Measurements from ENCODE around the gene LAMA1.

The LAMA1 gene

DNA sequence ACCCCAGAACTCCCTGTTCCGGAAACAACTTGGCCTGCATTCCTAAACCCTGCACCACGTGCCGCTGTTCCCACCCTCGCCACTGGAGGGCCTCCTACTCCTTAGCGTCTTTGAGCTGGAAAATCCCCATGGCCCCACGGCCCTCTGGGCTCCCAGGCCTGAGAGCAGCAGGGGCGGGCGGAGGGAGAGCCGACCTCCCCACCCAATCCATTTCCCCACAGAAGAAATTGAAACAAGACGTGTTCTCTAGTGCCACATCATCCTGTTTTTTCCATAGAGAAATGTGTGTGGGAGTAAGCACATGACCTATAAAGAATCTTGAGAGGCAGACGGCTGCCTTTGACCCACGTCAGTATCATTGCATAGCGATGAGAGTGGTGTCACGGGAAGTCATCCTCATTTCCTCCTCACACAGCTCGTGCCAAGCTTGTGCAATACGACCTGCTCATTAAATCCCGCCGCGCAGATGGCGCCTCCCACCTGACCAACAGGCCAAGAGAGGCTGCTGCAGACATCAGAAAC lies 79.2 kb downstream of the LAMA1 start:
- peak; percentile 6 for DNase-seq (ENCODE audit: low read depth)
- H3K4me3 ChIP-seq (ENCODE audit: low read depth, low read length) = no peak overlapping the region
- TF ChIP-seq CTCF (IDR thresholded peaks at IDR 0.05; ENCODE audit: low read depth, low read length, missing control alignments) = peak; percentile 70
- in situ Hi-C loops (cut with HindIII; ENCODE audit: low sequenced_read_pairs) = no loop called here

- in situ Hi-C loops (cut with HindIII; ENCODE audit: low sequenced_read_pairs) = no loop called here
- TF ChIP-seq CTCF (IDR thresholded peaks at IDR 0.05; ENCODE audit: low read depth, low read length, missing control alignments) = no peak
- H3K4me3 ChIP-seq (ENCODE audit: low read depth, low read length) = no peak overlapping the region
- no peak for DNase-seq (ENCODE audit: low read depth)
Observed at GRCh38 chr18:7037470-7037869, 80.1 kb downstream of the LAMA1 start.

DNA sequence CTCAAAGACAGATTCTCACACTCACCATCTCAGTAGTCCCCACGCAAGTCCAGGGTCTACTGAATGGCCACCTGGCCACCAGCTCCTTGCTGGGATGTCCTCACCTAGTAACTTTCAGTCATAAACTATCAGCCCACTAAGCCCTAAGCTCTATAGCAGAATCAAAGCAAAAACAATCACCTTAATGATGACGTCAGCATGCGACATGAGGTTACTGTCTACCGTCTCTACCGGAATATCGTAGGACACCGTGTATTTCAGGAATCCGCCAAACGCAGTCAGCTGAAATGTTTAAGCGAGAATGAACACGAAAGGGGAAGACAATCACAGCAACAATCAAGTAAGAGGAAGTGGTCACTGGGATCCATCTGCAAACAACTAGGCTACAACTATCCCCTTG lies 81.8 kb downstream of the LAMA1 start:
- in situ Hi-C loops (cut with HindIII; ENCODE audit: low sequenced_read_pairs) = no loop called here
- no peak for DNase-seq (ENCODE audit: low read depth)
- H3K4me3 ChIP-seq (ENCODE audit: low read depth, low read length) = no peak overlapping the region
- TF ChIP-seq CTCF (IDR thresholded peaks at IDR 0.05; ENCODE audit: low read depth, low read length, missing control alignments) = no peak

- no peak for TF ChIP-seq CTCF (IDR thresholded peaks at IDR 0.05; ENCODE audit: low read depth, low read length, missing control alignments)
- in situ Hi-C loops (cut with HindIII; ENCODE audit: low sequenced_read_pairs) = no loop called here
- no peak overlapping the region for H3K4me3 ChIP-seq (ENCODE audit: low read depth, low read length)
- DNase-seq (ENCODE audit: low read depth) = no peak
Observed at GRCh38 chr18:7034924-7035323, 82.7 kb downstream of the LAMA1 start.

- in situ Hi-C loops (cut with HindIII; ENCODE audit: low sequenced_read_pairs) = no loop called here
- TF ChIP-seq CTCF (IDR thresholded peaks at IDR 0.05; ENCODE audit: low read depth, low read length, missing control alignments) = no peak
- no peak overlapping the region for H3K4me3 ChIP-seq (ENCODE audit: low read depth, low read length)
- no peak for DNase-seq (ENCODE audit: low read depth)
Observed at GRCh38 chr18:7032537-7032936, 85.1 kb downstream of the LAMA1 start.

DNA sequence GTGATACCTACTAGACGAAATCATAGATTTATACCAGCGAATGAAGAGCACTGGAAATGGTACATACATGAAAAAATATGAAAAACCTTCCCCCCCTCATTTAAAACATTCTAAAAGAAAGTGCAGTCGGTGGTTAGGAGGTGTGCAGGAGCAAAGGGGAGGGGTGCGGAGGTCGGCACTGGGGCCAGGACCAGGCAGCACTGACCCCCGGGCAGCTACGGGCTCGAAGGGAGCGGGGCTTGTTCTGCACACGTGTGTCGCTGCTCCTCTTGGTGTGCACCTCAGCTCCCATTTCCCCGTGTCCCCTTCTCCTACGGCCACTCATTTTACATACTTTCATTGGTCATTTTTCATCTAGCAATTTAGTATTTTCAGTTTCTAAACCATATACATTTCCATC lies 89.0 kb downstream of the LAMA1 start:
- TF ChIP-seq CTCF (IDR thresholded peaks at IDR 0.05; ENCODE audit: low read depth, low read length, missing control alignments) = no peak
- no peak for DNase-seq (ENCODE audit: low read depth)
- H3K4me3 ChIP-seq (ENCODE audit: low read depth, low read length) = no peak overlapping the region
- in situ Hi-C loops (cut with HindIII; ENCODE audit: low sequenced_read_pairs) = no loop called here

- no peak for TF ChIP-seq CTCF (IDR thresholded peaks at IDR 0.05; ENCODE audit: low read depth, low read length, missing control alignments)
- no peak overlapping the region for H3K4me3 ChIP-seq (ENCODE audit: low read depth, low read length)
- in situ Hi-C loops (cut with HindIII; ENCODE audit: low sequenced_read_pairs) = no loop called here
- no peak for DNase-seq (ENCODE audit: low read depth)
Observed at GRCh38 chr18:7025194-7025593, 92.4 kb downstream of the LAMA1 start.
